Effector CD8-positive, alpha-beta T cell (primary cell): Measurements from ENCODE around the gene ENTPD2.

ENCODE experiments used
- DNase-seq: peaks from one replicate; lab custom pipeline; 2025; lab: John Stamatoyannopoulos, UW
- total RNA-seq, 4 experiments: gene quantifications; one replicate each; lab custom pipeline; 2026; lab: John Stamatoyannopoulos, UW

ENTPD2 gene
- 0 reads per million in 4 experiments for total RNA-seq

DNA sequence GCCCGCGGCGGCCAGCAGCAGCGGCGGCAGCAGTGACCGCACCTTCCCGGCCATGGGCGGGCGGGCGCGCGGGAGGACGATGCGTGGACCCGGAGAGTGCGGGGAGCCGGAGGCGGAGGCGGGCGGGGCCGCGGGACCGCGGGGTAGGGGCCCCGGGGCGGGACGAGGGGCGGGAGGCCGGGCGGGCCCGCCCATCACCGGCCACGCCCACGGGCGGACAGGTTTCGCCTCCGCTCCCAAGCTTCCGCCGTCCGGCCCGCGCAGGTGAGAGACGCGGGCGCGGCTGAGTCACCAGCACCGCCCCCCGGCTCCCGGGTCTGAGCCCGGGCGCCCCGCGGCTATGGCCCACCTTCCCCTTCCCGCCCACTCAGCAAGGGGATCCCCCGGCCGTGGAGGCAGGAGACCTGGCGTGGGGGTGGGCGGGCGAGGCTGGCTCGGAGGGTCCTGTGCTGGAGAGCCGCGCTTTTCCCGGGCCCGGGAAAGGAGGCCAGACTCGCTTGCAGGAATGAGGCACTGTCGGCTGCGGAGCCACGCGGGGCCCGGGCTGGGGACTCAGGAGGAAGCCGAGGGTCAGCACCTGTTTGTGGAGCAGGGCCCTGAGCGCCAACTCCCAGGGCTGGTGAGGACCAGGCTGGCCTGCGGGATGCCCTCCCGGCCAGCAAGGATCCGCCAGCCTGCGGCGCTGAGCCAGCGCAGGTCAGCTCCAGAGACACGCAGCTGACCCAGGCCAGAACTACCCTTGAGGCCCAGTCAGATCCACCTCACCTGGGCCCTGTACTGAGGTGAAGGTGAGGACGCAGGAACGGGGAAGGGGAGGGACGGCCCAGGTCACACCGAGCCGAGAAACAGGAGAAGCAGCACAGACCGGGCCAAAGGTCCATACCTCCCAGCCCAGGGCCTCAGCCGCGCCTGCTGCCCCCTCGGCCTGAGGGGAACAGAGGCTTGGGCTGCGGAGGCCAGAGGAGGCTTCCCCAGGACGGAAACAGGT, at the start of gene ENTPD2:
ENTPD2 (minus strand) TSS at position 118 of the 988 bp plus-strand sequence; CDS start at position 54, 64 bp downstream.
- DNase-seq, result no peak

DNA sequence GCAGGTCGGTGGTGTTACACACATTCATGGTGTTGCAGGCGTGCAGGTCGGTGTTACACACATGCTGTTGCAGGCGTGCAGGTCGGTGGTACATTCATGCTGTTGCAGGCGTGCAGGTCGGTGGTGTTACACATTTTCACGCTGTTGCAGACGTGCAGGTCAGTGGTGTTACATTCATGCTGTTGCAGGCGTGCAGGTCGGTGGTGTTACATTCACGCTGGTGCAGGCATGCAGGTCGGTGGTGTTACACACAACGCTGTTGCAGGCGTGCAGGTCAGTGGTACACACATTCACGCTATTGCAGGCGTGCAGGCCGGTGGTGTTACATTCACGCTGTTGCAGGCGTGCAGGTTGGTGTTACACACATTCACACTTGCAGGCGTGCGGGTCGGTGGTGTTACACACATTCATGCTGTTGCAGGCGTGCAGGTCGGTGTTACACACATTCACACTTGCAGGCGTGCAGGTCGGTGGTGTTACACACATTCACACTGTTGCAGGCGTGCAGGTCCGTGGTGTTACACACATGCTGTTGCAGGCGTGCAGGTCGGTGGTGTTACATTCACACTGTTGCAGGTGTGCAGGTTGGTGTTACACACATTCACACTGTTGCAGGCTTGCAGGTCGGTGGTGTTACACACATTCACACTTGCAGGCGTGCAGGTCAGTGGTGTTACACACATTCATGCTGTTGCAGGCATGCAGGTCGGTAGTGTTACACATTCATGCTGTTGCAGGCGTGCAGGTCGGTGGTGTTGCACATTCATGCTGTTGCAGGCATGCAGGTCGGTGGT, 49.5 kb upstream of the ENTPD2 start:
- no peak for DNase-seq

DNA sequence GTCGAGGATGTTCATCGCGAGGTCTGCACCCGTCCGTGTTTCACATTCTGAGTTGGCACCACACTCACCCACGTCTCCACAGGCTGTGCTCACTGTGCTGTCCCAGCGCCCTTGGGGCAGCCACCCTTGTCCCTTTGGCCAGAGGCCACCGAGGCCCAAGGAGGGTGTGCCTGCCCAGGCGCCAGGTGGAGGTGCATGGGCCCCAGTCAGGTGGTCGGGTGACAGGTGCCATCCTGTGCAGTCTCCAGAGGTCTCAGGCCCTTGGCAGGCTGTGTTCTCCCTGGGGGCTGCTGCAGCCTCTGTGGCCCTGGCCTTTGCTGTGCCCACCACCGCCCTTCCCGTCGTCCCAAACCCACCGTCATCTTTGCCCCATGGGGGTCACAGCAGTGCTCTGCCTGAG, 45.4 kb upstream of the ENTPD2 start:
- DNase-seq, result no peak

DNA sequence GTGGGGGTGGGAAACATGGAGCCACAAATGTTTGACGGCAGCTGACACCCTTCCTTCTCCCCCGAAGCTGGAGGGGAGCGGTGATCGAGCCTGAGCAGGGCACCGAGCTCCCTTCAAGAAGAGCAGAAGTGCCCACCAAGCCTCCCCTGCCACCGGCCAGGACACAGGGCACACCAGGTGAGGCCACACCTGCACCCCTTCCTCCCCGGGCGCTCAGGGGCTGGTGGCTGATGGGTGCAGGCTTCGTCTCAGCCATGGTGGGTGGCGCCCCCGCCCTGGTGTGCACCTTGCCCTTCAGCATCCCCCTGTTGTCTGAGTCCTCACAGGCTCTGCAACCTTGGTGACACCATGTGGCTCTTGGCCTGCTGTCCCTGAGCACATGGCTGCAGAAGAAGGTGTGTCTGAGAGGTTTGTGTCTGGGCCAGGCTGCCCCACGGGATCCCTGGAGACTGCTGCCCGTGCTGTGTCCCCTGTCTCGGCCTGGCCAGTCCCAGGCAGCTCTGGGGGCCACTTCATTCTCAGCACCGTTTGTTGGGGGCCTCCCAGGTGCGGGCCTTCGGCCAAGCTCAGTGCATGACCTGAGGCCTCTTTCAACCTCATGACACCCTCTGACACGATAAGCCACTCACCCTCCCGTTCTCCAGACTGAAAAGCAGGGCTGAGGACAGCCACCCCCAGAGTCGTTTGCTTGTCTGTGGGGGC, 44.1 kb upstream of the ENTPD2 start:
- no peak for DNase-seq

DNA sequence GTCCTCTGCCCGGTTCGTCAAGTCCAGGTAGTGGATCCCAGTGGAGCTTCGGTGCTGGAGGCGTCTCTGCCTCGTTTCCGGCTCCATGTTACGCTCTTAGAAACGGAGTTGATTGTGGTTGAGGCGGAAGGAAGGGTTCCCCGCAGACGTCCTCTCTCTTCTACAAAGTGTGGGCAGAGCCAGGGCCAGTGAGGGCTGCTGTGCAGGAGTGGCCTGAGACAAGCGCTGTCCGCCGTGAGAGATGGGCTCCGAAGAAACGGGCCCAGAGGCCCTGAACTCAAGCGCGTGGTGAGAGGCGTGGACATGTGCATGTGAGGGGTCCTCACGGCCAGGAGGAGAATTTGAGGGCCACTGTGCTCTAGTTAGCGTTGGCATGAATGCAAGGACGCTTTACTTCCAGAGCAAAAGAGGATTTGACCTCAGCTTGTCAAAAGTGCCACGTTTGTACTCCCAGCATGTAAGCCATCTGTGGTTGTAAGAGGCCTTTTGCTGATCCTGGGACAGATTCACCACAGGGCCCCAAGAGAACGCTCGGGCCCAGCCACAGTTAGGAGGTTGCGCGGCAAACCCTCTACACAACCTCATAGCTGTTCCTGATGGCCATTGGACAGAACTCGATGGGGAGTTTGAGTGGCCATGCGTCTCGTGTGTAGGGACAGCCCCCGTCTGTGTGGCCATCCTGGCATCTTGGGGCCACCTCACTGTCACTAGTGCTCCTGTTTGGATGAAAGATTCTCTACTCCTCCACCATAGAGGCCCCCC, 43.1 kb upstream of the ENTPD2 start:
- DNase-seq, result no peak

DNA sequence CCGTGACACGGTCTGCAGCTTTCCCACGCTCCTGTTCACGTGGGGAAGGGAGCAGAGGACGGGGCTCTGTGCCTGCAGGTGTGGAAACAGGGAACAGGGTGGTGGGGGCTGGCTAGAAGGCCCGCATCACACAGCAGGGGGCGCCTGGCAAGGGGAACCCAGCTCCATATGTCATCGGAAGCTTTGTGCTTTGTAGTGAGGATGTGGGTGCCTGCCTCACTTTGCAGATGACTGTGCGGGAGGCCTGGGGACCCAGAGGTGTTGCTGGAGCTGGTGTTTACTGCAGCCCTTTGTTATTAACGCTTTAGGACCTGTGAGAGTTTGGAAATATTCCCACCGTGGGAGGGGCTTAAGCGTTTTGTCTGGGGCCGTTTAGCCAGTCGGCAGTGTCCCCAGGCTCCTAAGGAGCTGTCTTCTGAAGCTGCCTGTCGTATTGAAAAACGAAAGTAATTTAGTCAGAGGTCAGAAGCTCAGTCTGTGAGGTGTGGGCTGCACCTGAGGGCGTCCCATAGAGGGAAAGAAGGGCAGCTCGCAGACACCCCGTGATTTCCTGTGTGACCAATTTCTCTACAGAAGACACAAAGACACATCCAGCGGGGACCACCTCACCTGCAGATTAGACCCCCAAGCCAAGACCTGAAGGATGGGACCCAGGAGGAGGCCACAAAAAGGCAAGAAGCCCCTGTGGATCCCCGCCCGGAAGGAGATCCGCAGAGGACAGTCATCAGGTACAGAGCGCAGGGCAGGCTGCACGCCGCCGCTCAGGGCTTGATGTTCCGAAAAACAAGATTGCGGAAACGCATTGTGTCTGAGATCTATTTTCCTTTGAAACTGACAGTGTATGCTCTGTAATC, 42.0 kb upstream of the ENTPD2 start:
- peak; percentile 74 for DNase-seq

DNA sequence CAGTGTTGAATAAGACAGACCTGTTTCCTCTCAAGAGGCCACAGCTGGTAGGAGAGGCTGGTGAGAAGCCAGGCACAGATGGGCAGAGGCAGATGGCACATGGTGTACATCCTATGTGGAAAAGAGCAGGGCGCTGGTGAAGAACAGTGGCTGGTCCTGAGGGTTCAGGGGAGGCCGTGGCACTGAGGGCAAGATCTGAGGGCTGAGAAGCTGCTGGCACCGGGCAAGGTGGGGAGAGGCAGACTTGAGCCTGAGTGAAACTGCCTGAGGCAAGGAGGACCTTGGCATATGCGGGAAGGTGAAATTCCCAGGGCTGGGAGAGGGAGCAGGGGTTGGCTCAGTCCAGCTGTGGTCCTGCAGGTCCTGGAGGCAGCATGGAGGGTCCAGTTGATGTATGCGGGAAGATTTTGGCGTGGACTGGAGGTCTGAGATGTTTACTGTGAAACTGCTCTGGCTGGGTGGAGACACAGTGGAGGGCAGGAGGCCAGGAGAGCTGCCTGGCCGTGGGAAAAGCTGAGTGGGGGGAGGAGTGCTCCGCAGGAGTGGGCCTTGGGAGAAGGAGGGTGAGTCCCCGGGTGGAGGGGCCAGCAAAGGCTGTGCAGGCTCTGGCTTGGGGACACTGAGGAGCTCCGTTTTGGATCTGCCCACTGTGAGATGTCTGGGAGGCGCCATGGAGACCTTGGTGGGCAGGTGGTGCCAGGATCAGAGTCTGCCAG, 35.5 kb upstream of the ENTPD2 start:
- no peak for DNase-seq

DNA sequence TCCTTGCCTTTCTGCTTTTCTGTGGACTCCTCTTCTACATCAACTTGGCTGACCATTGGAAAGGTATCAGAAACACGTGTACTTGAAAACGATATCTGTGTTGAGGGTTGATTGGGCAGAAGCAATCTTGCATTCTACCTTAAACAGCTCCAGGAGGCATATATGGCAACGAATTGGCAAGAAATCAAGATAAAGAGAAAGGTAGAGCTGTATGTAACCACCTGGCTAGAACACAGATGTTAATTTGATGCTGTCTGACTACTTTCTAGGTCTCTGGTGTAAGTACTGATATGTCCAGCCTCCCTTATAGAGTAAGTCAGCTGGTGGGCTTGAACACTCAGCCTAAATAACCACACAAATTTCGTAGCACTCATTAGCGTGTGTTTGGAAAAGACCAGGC, 34.3 kb upstream of the ENTPD2 start:
- no peak for DNase-seq

DNA sequence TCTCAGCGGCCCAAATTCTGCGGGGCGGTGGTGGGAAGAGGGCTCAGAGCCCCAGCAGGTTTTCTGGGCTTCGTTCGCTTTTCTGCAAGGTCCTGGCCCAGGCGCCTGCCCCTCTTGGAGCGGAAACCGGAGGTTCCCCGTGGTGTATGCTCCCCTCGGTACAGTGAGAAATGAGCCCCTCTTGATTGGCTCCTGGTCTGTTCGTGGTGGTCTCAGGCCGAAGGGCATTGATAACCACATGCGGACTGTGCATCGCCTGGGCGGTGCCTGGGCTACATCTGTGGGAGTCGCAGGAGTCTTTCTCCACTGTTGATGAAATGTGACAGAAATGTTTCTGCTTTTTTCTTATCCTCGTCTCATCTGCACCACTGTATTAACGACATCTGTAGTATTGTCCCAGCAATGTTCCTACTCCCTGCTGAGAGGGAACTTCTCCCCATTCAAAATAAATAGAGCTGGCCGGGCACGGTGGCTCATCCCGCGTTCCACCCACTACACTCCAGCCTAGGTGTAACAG, 33.6 kb upstream of the ENTPD2 start:
- no peak for DNase-seq

DNA sequence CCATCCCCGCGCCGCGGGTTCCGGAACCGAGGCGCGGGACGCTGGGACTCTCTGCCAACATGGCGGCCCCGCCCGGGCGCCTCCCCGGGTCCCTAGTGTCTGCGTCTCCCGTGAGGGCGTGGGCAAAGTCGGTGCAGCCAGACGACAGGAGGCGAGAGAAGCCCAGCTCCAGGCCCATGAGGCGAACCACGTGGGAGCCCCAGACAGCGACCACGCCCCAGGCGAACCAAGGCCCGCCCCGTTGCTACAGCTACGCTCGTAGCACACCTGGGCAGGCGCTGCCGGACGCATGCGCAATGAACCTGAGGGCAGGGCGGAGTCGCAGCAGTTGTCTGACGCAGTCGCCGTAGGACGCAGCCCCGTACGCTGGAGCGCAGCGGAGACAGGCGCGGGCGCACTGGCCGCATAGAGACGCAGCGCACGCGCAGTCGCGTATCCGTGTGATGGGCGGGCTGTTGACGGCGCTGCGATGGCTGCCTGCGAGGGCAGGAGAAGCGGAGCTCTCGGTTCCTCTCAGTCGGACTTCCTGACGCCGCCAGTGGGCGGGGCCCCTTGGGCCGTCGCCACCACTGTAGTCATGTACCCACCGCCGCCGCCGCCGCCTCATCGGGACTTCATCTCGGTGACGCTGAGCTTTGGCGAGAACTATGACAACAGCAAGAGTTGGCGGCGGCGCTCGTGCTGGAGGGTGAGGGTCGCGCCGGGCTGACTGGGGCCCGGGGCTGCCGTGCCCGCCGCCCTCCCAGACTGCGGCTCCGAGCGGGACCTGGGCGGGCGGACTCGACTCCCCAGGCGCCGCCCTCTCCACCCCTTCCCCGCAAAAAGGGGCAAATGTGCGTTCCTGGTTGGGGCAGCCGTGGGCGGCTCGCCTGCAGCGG, 32.9 kb upstream of the ENTPD2 start, which contains the start of gene MAN1B1:
MAN1B1 (plus strand) TSS at position 455 of the 878 bp plus-strand sequence; CDS start at position 470, 15 bp downstream.
- peak; percentile 98 for DNase-seq

DNA sequence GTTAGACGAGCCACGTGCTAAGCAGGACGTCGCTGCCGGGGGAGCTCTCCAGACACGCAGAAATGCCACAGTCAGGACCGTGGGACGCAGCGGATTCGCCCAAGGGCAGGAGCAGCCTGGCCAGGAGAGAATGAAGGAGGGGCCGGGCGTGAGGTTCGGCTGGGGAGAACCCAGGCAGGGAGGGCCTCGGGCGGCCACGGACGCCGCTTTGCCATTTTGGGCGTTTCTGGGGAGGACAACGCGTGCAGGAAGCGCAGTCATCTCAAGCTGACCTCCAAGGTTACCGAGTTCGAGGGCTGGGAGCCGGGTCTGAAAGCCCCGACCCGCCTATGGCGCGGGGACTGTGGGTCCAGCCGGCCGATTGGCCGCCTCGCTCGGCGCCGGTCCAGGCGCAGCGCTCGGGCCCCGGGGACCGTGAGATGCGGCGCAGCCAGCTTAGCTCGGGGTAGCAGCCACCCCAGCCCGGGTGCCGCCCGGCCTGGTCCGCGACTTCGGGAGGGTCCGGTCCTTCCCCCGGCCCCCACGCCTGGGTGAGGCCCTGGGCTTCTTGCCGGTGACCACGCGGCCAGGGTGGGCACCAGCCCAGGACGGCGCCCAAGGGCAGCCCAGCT, 32.2 kb upstream of the ENTPD2 start:
- DNase-seq, result no peak

DNA sequence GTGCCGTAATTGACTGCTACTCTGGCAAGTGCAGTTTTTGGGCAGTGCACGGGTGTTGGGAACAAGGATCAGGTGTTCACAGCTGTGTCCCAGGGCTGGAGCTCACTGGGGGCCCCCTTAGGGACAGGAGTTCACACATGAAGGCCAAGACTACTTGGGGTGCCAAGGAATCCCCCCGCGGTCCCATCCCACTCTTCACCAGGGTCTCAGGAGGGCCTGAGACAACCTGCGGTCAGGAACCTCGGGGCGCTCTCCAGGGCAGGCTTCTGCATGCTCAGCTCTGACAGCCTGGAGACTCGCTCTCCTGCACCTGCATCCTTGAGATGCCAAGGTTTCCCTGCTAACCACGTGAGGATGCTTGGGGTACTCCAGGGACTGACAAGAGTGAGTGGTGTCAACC, 30.7 kb upstream of the ENTPD2 start:
- DNase-seq, result no peak

DNA sequence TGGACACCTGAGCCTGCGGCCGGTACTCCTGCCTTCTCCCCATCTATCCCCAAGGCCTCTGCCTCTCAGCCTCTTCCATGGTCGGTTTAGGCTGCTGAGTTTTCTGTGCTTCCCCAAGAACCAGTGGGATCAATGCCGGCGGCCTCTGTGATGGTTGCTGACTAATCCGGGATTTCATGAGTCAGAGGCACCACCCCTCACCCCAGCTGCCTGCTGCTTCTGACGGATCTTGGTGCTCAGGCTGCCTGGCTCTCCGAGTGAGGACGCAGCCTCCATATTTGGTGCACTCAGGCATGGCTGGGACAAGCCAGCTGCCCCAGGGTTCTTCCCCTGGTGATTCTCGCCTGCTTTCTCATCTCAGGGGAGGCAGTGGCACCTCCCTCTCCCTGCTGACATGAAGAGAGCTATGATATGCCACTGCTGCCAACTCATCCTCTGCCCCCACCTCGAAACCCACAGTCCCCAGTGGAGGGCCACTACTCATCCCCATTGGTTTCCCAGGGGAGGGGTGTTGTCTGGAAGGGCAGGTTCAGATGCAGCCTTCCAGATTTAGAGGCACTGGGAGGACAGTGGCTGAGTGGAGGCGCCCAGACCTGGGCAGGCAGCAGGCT, 29.6 kb upstream of the ENTPD2 start:
- no peak for DNase-seq

DNA sequence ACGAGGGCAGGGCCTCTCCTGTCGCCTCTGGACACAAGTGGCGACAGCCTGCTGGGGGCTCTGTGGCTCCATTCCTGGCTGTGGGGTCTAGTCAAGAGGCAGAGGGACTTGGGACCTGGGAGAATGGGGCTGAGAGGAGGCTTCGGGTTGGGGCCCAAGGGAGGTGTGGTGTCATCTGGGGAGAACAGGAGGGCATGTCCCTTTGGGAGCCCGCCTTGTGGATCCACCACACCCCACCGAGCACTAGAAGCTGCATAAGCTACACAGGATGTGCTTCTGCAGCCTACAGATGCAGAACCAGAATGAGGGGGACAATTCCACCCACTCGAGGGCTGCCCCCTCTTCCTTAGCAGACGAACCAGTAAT, 29.0 kb upstream of the ENTPD2 start:
- DNase-seq, result no peak

DNA sequence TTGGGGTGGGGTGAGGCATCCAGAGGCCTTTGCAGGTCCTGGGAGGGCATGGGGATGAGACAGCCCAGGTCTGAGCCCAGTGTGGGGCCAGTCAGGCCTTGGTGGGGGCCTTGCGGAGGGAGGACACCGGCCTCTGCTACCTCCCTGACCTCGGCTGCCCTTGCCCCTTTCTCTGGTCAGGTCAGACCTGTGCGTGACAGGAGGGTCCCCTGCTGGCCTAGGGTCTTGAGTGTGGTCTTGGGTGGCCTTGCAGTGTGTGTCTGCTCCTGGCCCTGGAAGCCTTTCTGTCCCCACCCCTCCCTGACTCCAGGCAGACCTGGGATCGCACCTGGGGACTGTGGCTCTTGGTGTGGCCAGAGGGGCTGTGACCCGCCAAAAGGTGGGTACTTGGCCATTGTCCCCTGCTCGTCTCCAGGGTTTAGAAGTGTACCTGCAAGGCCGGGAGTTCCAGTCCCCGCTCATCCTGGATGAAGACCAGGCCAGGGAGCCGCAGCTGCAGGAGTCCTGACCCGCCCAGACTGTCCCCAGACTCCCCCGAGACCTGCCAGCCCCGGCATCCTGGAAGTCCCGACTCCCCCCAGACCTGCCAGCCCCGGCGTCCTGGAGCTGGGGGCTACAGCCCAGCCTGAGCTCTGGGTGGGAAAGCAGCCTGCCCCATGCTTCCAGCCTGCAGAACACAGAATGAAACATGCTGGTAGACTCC, 28.5 kb upstream of the ENTPD2 start:
- DNase-seq, result no peak

DNA sequence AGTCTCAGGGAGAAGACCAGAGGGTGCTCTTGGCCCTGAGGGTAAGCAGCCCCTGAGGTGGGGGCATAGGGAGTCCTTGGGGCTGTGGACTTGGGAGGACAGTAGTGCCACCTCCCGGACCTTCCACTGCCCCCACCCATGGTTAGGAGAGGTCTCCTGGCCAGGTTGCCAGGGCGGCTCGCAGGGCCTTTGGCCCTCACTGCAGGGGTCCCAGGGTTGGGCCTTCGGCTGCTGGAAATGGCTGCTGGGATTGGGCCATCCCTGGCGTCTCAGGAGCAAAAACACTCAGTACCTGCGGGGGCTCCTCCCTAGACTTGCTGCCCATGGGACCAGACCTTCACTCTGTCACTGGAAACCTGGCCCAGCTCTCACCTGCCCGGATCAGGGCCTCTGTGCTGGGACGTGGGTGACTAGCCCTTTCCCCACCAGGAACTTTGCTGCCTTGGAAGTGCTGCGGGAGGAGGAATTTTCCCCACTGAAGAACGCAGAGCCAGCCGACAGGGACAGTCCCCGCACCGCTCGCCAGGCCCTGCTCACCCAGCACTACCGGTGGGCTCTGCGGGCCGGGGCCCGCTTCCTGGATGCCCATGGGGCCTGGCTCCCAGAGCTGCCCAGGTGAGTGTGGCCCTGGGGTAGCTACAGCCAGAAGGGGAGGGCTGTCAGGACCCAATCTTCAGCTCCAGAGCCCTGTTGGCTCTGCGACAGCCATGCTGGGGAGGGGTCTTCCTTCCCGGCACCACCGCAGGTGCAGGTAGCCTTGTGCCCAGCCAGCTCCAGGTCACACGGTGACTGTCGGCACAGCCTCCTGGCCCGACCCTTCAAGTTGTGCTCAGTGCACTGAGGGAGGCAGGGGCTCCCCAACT, 26.6 kb upstream of the ENTPD2 start:
- DNase-seq, result no peak
